HUDEP-2 (cell line): ENCODE measurements around the gene ZFX.
"Not testable (repeated sequence)": the region's sequence is repeated elsewhere in the genome, so short reads cannot be mapped to it uniquely, and the experiment has no call there.

Experiments used
- DNase-seq, 76 experiments: peaks; one replicate each; lab custom pipeline; 2025; ENCODE audit not compliant: unreplicated experiment in 76 of 76; lab: John Stamatoyannopoulos, UW

ZFX gene

DNA sequence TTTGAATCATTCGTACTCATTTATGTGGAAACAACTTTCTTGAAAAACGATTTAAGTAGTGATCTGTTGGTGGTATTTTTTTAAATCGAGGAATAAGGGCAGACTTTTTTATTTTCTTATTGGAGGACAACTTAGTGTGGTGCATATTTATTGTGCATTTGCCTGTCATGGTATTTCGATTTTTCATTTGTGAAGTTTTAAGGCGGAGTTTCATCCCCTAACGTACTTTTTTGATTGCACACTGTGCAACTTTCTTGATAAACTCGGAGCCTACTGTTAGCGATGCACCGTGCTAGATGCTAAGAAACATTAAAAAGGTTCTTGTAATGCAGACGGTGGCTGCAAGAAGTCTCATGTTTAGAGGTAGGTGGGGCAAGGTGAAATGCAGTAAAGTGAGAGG, 1.4 kb downstream of the ZFX start:
- no peak for DNase-seq

DNA sequence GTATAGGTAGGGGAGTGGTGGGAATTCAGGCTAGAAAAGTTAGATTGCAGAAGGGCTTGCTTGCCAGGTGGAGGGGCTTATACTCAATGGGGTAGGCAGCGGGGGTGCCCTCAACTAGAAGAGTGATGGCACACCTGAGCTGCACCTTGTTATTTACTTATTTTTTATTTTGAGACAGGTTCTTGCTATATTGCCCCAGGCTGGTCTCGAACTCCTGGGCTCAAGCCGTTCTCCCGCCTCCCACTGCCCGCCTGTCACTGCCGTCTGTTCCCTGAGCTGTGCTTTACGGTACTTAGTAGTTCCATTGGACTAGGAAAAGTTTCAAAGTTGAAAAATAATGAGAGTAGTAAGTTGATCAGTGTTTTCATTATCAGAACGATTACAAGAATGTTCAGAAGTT, 2.0 kb downstream of the ZFX start:
- no peak for DNase-seq

DNA sequence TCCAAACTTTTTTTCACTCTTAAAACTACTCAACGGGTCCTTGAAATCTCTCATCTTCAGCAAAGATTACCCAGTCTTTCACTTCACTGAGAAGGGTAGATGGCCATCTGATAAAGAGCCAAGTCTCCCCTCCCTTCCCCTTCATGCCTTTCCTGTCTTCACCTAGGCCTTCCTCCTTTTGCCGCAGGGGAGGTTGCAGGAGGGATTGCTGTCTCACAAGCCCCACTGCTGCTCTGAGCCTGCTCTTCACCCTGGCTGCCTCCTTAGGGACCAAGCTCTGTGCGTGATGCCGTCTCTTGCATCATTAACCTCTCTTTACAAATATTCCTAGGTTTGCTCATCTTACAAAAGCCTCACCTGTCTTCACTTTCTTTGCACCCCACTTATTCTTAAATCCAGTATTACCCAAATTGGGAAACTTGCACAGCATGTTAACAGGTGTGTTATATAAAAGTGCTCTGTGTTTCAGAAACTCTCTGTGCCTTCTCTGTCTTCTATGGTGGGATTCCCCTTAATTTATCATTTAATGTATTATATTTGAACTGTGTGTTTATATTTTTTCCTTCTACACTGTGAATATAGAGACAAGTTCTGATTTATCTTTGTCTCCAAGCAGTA, 3.8 kb downstream of the ZFX start:
- DNase-seq: peak in 1 of 76 experiments; percentile 1

DNA sequence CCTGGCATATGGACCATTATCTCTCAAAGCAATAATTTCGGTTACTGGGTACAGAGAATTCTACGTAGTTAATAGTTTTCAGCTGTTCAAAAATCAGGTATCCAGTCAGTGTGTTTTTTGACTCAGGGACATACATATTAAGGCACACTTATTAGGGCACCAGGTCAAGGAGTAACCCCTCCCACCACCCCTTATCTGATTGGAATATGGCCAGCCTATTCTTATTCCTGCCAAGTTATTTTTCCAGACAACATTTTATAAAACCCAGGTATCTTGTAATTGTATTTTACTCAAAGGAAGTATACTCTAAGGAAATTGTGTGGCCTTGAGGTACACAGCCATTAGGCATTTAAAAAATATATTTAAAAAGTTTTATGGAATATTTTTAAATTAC, 4.3 kb downstream of the ZFX start:
- DNase-seq: peak in 4 of 76 experiments; percentile 0 to 6 (median 0)

DNA sequence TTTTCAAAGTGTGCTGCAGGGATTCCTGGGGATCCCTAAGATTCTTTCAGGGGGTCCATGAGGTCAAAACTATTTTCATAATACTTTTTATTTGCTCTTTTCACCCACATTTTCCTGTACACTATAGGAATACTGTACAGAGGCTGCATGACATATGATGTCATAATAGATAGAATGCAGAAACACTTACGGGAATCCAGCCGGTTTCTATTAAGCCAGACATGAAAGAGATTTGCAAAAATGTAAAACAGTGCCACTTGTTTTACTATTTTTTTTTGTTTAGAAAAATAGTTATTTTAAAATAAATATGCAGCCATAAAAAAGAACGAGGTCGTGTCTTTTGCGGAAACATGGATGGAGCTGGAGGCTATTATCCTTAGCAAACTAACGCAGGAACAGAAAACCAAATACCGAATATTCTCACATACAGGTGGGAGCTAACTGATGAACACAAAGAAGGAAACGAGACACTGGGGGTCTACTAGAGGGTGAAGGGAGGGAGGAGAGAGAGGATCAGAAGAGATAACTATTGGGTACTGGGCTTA, 5.0 kb downstream of the ZFX start:
- no peak for DNase-seq

DNA sequence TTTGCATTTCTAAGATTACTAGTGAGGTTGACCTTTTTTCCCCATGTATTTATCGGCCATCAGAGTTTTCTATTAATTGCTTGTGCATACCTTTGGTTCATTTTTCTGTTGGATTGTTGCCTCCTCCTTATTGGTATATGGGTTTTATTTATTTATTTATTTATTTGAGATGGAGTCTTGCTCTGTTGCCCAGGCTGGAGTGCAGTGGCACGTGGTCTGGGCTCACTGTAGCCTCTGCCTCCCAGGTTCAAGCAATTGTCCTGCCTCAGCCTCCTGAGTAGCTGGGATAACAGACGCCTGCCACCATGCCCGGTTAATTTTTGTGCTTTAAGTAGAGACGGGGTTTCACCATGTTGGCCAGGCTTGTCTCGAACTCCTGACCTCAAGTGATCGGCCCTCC, 6.2 kb downstream of the ZFX start:
- DNase-seq: not testable (repeated sequence)

DNA sequence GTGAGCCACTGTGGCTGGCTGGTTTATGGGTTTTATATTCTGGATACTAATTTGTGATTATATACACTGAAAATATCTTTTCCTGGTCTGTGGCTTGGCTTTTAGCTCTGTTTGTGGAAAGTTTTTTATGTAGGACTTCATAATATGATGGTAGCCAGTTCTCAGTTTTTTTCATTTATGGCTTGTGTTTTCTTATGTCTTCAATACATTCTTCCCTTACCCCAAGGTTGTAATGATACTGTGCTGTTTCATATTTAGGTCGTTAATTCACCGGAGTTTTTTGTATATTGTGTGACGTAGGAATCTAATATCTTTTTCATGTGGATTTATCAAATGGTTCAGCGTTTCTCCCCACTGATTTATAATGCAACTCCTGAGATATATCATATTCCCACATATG, 6.6 kb downstream of the ZFX start:
- no peak for DNase-seq

DNA sequence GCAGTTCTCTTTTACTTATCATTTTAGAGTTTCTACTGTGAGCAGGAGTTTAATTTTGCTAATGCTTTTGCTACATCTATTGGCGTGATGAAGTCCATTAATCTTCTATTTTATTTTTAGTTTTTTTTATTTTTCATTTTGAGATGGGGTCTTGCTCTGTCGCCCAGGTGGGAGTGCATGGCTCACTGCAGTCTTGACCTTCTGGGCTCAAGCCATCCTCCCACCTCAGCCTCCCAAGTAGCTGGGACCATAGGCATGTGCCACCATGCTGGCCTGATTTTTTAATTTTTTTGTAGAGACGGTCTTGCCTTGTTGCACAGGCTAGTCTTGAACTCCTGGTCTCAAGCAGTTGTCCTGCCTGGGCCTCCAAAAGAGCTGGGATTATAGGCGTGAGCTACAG, 9.4 kb downstream of the ZFX start:
- DNase-seq: no peak

DNA sequence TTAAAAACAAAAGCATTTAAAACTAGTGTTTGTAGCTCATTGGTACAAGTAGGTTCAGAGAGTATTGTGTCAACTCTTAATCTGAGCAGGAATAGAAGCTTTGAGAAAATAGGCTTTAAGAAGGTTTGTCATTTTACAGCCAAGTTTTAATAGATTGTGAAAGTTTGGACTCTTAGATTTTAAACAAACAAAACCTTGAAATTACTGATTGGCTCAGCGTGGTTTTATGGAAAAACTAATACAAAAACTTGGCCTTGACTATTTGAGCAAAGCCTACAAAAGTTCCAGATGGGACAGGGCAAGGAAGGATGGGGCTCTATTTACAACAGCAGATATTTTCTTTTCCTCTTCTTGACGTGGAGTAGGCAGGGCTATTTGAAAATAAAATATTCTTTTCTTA, 16.5 kb downstream of the ZFX start:
- no peak for DNase-seq

DNA sequence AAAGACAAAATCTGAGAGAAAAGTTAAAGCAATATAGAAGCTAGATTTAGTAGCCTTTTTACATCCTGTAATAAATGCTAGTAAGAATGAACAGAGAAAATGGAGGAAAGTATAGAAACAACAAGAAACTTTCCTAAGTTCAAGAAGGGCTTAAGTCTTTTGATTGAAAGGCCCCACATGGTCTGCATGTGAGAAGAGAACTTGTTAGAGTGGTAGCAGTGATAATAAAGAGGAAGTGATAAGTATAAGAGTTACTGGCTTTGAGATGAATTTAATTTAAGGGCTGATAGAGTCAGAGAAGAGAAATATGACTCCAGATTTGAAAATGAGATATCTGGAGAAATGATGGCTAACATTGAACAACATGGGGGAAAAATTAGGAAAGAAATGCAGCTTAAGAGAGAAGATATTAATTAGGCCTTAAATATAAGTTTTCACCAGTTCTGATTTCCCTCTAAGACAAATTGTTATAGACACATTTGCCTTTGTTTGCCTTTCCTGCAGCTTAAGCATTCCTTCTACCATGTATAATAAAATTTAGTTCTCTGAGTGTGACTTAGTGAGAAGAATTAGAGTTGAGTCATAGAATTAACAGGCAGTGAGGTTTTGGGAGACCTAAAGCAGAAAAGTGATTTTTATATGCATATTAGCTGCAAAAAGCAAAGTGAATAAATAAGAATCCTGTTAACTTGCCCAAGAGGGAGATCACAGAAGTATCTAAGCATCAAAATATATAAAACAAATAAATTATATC, 18.4 kb downstream of the ZFX start:
- peak in 3 of 76 experiments; percentile 0 to 11 (median 0) for DNase-seq

DNA sequence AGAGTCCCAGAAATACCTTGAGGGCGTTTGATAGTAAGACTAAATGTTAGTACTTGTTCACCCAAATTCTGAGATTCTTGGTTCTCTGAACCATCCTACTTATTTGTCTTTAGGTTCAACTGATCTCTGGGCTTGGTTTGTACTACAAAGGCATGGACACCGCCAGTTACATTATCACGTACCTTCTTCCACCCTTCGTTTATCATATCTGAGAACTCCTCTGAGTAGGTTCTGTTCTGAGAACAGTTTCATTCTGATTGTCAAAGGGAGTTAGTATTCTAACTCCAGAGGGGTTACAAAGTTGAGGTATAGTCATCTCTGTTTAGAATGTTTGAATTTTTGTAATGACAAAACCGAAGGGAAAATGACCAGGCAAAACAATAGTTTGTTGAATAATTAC, 19.3 kb downstream of the ZFX start:
- no peak for DNase-seq

DNA sequence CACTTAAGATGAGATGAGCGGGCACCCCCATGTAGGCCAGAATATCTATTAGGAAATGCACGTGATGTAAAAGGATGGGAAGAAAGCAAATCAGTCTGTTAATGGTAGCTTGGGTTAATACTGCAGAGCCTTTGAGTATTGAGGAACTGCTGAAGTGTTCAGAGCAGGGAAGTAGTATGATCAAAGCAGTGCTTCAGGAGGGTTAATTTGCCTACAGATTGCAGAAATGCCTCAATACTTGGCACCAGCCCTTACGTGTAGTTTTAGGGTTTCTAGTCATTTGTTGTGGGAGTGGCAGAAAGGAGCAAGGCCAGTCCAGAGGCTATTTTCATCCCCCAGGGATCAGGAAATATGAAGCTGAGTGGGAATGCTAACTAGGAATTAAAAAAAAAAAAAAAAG, 19.7 kb downstream of the ZFX start:
- DNase-seq: no peak

DNA sequence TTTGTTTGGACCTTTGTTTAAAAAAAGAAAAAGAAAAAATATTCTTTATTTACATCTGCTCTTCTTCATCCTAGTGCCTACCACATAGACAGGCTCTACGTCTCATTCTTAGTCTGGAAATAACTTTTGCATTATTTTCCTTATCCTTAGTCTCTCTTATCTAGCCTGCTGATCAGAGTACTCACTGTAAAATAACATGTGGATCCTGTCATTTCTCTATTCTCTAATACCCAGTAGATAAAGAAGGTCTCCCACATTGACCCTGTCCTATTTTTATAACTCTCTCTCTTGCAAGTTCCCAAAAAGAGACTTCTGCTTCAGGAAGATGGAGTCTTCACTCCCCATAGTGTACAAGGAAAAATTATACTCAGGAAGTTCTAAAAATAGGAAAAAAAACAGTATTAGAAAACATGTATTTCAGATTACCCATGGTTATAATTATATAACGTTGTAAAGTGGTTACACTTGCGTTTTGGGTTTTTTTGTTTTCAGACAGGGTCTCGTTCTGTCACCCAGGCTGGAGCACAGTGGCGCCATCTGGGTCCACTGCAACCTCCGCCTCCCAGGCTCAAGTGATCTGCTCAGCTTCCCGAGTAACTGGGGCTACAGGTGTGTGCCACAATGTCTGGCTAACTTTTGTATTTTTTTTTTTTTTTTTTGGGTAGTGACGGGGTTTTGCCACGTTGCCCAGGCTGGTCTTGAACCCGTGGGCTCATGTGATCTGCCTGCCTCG, 23.8 kb downstream of the ZFX start:
- DNase-seq: no peak

DNA sequence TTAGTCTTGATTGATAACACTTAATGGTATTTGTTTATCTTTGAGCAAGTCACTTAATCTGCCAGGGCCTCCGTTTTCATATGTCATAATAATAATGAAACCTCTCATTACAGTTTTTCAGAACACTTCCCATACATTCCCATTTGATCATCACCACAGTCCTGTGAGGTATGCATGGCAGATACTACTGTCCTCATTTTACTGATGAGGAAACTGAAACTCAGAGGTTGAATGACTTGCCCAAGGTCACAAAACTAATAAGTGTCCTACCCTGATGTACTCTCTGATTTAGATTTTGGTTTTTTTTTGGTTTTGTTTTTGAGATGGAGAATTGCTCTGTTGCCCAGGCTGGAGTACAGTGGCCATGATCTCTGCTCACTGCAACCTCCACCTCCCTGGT, 25.7 kb downstream of the ZFX start:
- no peak for DNase-seq

DNA sequence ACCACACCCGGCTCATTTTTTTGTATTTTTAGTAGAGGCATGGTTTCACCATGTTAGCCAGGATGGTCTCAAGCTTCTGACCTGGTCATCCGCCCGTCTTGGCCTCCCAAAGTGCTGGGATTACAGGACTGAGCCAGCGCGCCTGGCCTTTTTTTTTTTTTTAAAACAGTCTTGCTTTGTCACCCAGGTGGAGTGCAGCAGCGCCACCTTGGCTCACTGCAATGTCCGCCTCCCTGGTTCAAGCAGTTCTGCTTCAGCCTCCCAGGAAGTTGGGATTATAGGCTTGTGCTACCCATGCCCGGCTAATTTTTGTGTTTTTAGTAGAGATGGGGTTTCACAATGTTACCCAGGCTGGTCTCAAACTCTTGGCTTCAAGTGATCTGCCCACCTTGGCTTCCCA, 28.9 kb downstream of the ZFX start:
- no peak for DNase-seq

DNA sequence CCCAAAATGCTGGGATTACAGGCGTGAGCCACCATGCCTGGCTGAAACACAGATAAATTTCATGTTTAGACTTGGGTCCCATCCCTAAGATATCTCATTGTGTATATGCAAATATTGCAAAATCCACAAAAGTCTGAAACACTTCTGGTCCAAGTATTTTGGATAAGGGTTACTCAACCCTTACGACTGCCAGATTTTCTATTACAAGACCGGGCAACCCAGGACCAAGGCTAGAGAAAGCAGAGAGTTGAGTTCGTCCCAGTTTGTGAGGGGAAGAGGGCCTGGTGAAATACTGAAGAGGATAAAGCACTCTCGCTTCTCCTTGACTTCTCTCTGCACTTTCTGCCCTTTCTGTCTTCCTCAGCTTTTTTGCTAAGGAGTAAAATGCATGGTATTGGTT, 34.5 kb downstream of the ZFX start:
- no peak for DNase-seq

DNA sequence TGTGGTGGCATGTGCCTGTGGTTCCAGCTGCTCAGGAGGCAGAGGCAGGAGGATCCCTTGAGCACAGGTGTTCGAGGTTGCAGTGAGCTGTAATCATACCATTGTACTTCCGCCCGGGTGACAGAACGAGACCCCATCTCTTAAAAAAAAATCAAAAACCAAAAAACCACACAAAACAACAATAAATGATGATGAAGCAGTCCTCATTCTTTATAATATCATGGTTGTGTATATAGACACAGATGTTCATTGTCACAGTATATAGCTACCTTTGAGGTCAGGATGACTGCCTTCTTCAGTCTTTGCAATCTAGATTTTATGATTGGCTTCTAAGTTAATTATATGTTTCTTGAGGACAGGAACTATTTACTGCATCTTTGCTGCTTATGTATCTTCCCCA, 37.0 kb downstream of the ZFX start:
- no peak for DNase-seq

DNA sequence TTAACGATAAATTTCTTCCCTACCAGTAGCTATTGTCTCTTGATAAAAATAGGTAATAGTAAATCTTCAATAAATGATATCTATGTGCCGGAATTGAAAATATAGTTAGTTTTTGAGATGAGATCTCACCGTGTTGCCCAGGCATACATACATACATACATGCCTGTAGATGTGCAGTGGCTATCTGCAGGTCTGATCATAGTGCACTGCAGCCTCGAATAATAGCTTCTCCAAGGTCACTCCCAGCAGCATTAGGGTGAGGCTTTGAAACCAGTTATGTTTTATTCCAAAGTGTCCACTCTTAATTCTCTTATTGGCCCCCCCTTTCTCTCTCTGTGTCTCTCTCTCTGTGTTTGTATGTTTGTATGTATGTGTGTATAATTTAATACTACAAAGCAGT, 37.5 kb downstream of the ZFX start:
- peak in 1 of 76 experiments; percentile 0 for DNase-seq

DNA sequence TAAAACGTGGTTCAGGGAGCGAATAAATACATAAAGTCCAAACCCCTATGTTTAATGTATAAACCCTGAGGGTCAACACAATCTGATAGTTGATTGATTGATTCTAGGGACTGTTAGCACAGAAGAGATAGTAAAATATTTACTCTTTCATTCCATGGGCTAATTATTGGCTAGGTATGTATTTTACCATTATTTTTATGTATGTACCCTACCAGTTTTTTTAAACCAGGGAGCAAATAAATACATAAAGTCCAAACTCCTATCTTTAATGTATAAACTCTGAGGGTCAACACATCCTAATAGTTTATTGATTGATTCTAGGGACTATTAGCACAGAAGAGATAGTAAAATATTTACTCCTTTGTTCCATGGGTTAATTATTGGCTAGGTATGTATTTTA, 40.0 kb downstream of the ZFX start:
- DNase-seq: no peak

DNA sequence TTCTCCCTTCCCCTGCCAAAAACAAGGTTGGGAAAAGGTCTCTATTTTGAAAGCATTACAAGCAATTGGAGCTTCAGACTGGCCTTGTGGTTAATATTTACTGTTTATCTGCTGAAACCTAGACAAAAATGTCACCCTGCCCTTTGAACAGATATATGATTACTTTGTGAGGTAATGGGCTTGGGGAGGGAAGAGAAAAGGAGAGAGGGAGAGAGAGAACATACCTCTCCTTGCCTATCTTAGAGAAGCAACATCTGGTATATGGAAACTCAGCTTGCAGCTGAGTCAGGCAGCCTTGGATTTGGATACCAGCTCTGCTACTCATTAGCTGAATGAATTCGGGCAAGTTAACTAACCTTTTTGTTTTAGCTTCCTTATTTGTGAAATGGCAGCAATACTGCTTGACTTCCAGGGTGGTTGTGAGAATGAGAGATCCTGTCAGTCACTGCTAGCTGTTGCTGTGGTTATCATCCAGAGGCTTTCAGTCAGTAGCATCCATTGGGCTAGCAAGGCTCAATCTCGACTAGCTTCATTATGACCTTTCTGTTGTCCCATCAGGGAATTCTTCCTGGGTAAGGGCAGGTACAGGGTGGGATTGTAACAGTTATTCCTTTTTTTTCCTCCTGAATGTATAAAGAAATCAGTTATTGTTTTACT, 41.1 kb downstream of the ZFX start:
- no peak for DNase-seq

DNA sequence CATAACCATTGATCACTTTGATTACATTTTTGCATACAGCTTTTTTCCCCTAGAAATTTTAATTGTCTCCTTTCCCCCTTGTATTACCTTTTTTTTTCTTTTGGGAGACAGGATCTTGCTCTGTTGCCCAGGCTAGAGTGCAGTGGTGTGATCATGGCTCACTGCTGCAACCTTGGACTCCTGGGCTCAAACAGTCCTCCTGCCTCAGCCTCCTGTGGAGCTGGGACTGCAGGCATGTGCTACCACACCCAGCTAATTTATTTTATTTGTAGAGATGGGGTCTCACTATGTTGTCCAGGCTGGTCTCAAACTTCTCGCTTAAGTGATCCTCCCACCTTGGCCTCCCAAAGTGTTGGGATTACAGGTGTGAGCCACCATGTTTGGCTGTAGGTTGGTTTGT, 47.0 kb downstream of the ZFX start:
- DNase-seq: no peak
